Neural progenitor cell (in vitro differentiated cells): ENCODE measurements around the gene CPA3.

ENCODE experiments used
- CTCF ChIP-seq: fragments of 200-600 bp; sonication (generic); IDR thresholded peaks from 2 replicates; pipeline ENCODE4 v1.5.1; 2017; ENCODE audit warnings: antibody characterized with exemption, mild to moderate bottlenecking
- EZH2 ChIP-seq: fragments of 200-600 bp; sonication (generic); IDR thresholded peaks from 2 replicates; pipeline ENCODE4 v1.6.1; 2017; ENCODE audit warnings: antibody characterized with exemption, mild to moderate bottlenecking, moderate library complexity
- EZH2phosphoT487 ChIP-seq: fragments of 200-600 bp; sonication (generic); IDR thresholded peaks from 2 replicates; pipeline ENCODE4 v1.6.1; 2017; ENCODE audit warnings: antibody characterized with exemption

- TF ChIP-seq CTCF (no peak), EZH2 (no peak), EZH2phosphoT487 (no peak)
These were observed 50.0 kb downstream of the CPA3 start for GRCh38 chr3:148914936-148915690.
